OCI-LY7 (cell line): ENCODE measurements around the gene FGD5.

Source experiments
- EZH2phosphoT487 ChIP-seq: fragments of 200-600 bp; sonication (generic); IDR thresholded peaks from 2 replicates; pipeline ENCODE4 v1.6.1; 2018; ENCODE audit warnings: low read depth, borderline replicate concordance, mild to moderate bottlenecking, mixed run types, antibody characterized with exemption, low read length, moderate library complexity, mixed read lengths
- TF ChIP-seq, protein P1 (sequence below): fragments of 200-600 bp; sonication (generic); conservative IDR thresholded peaks from 2 replicates; pipeline ENCODE4 v1.5.1; 2014; ENCODE audit warnings: mild to moderate bottlenecking, antibody characterized with exemption, low read length, moderate library complexity, mixed read lengths

DNA sequence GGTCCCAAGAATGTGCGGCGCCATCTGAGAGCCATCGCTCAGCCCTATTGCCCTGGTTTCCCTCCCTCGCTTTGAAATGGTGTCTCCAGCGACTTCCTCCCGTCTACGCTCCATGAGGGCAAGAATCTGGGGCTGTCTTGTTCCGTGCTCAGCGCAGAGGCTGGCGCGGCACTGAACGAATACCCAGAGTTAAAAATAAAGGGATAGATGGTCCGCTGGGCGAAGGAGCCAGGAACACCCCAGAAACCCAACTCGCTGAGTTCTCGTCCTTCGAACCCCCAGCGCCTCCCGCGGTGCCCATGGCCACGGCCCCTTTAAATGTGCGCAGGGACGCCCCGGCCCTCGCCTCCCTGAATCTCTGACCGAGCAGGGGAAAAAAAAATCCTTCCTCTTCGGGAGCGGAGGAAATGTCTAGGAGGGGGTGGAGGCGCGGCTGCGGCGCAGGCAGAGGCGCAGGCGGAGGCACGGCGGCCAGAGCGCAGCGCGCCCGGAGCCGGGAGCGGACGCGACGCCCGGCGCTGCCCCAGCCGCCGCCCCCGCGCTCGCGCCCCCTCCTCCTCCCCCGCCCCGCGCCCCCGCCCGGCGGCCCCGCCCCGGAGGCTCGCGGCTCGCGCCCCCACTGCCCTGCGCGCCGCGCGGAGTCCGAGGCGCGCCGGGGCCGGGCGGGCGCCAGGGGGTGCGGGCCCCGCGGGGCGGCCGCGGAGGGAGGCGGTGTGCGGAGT lies 8.5 kb upstream of the FGD5 start:
- TF ChIP-seq, protein P1, sequence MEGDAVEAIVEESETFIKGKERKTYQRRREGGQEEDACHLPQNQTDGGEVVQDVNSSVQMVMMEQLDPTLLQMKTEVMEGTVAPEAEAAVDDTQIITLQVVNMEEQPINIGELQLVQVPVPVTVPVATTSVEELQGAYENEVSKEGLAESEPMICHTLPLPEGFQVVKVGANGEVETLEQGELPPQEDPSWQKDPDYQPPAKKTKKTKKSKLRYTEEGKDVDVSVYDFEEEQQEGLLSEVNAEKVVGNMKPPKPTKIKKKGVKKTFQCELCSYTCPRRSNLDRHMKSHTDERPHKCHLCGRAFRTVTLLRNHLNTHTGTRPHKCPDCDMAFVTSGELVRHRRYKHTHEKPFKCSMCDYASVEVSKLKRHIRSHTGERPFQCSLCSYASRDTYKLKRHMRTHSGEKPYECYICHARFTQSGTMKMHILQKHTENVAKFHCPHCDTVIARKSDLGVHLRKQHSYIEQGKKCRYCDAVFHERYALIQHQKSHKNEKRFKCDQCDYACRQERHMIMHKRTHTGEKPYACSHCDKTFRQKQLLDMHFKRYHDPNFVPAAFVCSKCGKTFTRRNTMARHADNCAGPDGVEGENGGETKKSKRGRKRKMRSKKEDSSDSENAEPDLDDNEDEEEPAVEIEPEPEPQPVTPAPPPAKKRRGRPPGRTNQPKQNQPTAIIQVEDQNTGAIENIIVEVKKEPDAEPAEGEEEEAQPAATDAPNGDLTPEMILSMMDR = no peak
- TF ChIP-seq EZH2phosphoT487 = no peak
